ENCODE measurements around the gene CRIM1.

DNA sequence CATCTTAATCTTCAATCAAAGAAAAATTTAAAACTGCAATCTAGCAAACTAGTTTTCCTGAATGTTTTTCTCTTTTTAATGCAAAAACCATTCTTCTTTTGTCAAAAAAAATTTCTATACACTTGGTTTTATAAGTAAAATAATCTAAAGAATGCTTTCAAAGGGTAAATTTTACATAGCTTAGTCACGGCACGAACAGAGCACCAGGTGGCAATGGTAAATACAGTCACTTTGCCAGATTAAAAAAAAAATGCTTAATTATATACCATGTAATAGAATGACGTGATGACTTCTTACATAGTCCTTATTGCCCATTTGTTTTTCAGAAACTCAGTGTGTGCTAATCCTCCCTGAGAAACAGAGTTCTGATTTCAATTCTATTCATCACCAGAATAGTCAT, 232.0 kb downstream of the CRIM1 start:
- TF ChIP-seq, protein P1, sequence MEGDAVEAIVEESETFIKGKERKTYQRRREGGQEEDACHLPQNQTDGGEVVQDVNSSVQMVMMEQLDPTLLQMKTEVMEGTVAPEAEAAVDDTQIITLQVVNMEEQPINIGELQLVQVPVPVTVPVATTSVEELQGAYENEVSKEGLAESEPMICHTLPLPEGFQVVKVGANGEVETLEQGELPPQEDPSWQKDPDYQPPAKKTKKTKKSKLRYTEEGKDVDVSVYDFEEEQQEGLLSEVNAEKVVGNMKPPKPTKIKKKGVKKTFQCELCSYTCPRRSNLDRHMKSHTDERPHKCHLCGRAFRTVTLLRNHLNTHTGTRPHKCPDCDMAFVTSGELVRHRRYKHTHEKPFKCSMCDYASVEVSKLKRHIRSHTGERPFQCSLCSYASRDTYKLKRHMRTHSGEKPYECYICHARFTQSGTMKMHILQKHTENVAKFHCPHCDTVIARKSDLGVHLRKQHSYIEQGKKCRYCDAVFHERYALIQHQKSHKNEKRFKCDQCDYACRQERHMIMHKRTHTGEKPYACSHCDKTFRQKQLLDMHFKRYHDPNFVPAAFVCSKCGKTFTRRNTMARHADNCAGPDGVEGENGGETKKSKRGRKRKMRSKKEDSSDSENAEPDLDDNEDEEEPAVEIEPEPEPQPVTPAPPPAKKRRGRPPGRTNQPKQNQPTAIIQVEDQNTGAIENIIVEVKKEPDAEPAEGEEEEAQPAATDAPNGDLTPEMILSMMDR (IDR thresholded peaks at IDR 0.05): no peak
- no peak for TF ChIP-seq POLR2AphosphoS5 (IDR thresholded peaks at IDR 0.05)
- TF ChIP-seq EP300 (IDR thresholded peaks at IDR 0.05): no peak
